ENCODE measurements around the gene SLC6A9. TPM values are rescaled to one million over a fixed set of nuclear protein-coding genes. Genes with fewer than 3 reads are reported as not detected.

The SLC6A9 gene
- total RNA-seq, 1 donor from 2014 or later, result 1.8 TPM

- intact Hi-C loops (cut with DNase I), result loop anchor here (5.0 to 10.0 kb wide), 2 partner anchors 85 to 497 kb away; partner anchors contain the start of genes IPO13 and PTPRF
- DNase-seq (ENCODE audit: low spot score), result no peak
Observed at GRCh38 chr1:44032170-44032790, 1.0 kb upstream of the SLC6A9 start.

DNA sequence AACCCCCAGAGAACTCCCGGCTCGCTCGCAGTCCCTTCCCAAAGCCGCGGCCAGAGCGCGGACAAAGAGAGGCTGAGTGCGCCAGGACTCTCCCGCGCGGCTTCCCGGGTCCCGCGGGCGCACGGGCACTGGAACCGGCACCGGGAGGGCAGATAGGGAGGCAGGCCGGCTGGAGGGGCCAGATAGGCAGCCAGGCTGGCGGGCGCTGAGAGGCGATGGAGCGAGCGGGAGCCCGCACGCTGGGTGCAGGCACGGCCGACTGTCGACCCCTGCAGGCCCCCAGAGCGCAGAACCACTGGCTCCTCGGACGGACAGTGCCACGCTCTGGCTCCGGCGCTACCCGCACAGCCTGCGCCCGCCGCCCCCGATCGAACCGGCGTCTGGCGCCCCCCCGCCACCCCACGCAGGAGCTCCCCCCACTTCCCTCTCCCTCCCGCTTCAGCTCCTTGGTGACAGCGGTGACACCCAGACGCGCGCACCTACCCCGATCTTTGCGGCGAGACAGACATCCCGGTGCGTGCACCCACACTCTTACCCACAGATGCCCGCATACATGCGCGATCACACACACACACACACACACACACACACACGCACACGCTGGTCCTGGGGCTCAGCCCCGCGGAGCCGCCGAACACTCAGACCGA is 534 bp downstream of the SLC6A9 start:
- DNase-seq (ENCODE audit: low spot score), result no peak
- intact Hi-C loops (cut with DNase I), result loop anchor here (5.0 to 10.0 kb wide), 2 partner anchors 83 to 496 kb away; partner anchors contain the start of genes IPO13 and PTPRF

DNA sequence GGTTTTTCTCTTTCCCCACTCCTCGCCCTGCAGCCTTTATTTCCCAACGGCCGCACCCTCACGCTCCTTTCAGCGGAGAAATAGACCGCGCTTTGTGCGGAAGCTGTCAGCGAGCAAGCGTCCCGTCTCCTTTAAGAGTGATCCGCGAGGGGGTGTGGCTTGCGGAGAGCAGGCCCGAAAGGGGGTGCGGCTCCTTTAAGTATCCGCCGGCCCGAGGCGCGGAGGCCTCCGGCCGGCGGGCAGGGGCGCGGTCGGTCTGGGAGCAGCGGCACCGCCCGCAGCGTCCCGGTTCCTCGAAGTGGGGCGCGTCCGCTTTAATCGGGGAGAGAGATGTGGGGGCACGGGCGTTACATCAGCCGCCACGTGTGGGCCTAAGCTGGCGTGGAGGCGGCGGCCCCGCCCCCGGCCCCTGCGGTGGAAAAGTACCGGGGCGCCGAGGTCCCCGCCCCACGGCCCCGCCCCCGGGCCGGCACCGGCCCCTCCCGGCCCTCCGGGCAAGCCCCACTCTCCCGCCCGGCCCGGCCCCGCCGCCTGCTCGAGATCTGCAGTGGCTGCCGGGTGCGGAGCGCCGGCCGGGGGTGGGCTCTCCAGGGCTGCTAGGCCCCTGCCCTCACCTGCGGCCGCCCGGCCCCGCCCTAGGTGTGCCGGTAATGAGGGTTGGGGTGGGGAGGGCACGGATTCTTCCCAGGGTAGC is 1.2 kb downstream of the SLC6A9 start:
- intact Hi-C loops (cut with DNase I), result loop anchor here (5.0 to 10.0 kb wide), 2 partner anchors 83 to 495 kb away; partner anchors contain the start of genes IPO13 and PTPRF
- DNase-seq (ENCODE audit: low spot score), result peak; percentile 95

DNA sequence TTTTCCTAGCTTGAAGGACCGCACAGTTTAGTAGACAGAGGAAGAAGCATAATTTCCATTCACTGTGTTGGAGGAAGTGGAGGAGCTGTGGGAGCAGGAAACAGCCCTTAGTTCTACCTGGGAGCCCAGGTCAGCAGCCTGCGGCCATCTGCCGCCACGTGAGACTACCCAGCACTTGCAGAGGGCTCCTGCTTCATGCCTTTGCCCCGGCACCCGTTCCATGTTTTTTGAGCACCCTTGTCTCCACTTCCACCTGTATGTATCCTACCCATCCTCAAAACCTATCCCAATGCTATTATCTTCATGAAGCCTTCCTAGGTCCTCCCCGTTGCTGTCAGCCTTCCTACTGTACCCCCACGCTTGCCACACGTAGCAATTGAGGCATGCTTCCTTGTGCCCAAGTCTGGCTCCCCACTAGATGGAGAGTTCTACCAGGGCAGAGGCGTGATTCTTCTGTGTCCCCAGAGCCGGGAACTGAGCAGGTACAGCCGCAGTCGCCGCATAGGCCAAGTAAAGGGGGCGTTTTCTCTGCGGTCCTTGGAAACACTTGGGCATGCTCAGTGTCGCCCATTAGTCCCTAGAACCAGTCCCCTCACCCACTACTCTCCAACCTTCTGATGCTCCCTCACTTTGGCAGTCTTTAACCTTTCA is 1.9 kb downstream of the SLC6A9 start:
- intact Hi-C loops (cut with DNase I), result no loop called here

DNA sequence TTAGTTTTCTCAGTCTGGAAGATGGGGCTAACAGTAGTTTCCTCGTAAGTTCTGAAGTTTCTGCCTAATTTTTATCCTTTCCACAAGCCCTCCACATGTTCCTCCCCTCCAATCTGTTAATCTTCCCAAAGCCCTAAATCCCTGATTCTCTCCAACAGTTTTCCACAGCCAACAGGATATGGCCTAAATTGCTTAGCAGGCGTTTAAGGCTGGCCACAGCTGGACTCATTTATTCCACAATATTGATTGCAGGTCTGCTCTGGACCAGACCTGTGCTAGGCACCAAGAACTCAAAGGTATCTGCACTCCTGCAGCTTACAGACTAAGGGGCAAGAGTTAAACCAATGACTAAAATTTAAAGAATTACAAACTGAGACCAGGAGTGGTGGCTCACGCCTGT is 3.9 kb downstream of the SLC6A9 start:
- intact Hi-C loops (cut with DNase I), result no loop called here
- DNase-seq (ENCODE audit: low spot score), result no peak

More for the DNA sequence above, 1.9 kb downstream of the SLC6A9 start:
- DNase-seq (ENCODE audit: low spot score), result no peak

DNA sequence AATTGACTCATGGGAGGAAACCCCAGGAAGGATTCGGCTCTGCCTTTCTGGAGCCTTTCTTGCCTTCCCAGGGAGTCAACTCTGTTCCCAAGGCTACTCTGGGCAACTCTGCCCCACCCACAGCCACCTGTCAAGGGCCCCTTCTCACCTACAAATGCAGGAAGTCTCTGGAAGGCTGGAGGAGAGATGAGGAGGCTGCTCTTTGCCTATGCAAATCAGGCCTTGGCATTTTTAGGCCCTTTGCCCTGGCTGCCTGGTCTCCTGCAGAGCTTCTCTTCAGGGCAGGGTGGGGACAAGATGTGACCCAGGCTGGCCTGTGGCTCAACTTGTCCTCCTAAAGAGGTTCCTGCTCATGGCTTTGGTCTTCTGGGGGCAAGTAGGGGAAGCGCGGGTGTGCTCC is 5.4 kb downstream of the SLC6A9 start:
- intact Hi-C loops (cut with DNase I), result no loop called here
- no peak for DNase-seq (ENCODE audit: low spot score)

DNA sequence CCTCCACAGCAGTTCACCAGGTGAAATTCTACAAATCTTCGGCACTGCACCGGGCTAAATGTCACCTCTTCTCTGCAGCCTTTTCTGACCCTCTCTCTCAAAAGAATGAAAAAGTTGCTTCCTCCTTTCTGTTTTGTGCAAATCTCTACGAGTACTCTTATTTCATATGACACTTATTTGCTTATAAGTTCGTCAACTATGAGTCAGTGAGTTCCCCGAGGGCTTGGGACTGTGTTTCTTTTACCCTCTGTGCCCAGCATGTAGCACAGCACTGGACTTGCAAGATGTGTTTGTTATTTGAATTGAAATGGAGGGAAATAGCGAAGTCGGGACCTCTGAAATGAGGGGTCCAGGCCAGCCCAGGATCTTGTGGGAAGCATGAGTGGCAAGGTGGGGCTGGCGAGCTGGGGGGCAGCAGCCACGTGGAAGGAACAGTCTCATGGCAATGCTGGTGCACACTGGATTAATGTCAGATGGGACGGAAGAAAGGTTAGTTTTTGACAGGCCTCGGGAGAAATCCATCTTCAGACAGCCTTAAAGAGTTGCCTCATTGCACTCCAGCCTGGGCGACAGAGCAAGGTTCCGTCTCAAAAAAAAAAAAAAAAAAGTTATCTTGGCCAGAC is 6.2 kb downstream of the SLC6A9 start:
- intact Hi-C loops (cut with DNase I), result no loop called here
- no peak for DNase-seq (ENCODE audit: low spot score)

- no peak for DNase-seq (ENCODE audit: low spot score)
- intact Hi-C loops (cut with DNase I), result no loop called here
Observed at GRCh38 chr1:44024031-44024902, 7.0 kb downstream of the SLC6A9 start.

- DNase-seq (ENCODE audit: low spot score), result no peak
- intact Hi-C loops (cut with DNase I), result no loop called here
Observed at GRCh38 chr1:44021581-44022321, 9.5 kb downstream of the SLC6A9 start.

DNA sequence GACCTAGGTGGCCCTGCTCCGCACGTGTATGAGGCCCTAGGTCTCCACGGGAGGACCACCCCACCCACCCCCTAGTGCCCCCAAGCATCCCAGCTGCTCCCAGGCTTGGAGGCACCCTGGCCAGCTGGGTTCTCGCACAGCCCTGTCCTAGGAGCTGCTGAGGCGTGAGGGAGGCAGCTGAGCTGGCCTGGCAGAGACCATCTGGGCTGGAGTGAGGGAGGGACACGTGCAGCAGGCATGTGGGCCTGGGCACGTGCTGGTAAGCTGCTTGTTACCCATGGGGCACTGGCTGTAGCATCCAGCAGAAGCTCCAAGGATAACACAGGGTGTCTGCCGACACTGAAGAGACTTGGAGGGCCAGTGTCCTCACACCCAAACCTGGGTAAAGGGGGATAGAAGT is 10.1 kb downstream of the SLC6A9 start:
- intact Hi-C loops (cut with DNase I), result no loop called here
- no peak for DNase-seq (ENCODE audit: low spot score)

DNA sequence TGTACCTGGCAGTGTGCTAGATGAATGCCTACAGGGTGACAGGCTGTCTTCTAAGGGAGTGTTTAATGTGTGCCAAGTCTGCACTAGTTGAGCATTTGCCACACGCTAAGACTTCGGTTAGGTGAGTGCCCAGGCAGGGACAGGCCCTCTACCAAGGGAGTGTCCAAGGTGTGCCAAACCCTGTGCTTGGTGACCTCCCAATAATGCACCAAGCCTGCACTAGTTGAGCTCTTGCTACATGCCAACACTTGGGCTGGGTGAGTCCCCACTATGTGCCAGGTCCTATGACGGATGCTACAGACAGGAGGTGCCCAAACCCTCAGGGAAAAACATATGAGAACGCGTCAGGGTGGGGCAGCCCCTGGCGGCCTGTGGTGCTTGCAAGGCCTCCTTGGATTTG is 10.8 kb downstream of the SLC6A9 start:
- DNase-seq (ENCODE audit: low spot score), result no peak
- intact Hi-C loops (cut with DNase I), result no loop called here

DNA sequence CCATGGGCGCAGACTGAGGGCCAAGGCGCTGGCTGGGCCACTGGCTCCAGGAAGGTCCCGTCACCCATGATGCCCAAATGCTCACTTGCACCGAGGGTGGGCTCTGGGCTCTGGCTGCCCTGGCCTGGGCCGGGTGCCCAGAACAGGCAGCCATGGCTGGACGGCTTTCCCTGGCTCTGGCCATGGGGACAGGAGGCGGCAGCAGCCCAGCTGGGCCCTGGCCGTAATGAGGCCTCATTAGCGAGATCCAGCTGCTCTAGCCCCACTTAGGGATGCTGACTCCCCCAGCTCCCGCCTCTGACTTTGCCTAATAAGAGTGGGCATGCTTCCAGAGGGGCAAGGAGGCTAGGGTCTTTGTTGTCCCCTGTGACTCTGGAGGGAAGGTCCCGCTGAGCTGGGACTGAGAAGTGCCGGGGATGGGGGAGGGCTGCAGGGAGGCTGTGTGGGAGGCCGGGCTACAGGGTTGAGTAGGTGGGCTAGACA is 11.8 kb downstream of the SLC6A9 start:
- DNase-seq (ENCODE audit: low spot score), result no peak

GRCh38 chr1:44016890-44017400 is 14.3 kb downstream of the SLC6A9 start:
- intact Hi-C loops (cut with DNase I), result no loop called here
- DNase-seq (ENCODE audit: low spot score), result no peak

More for the DNA sequence above, 11.8 kb downstream of the SLC6A9 start:
- intact Hi-C loops (cut with DNase I), result no loop called here

- no peak for DNase-seq (ENCODE audit: low spot score)
- intact Hi-C loops (cut with DNase I), result no loop called here
Observed at GRCh38 chr1:44016041-44016889, 15.0 kb downstream of the SLC6A9 start.

GRCh38 chr1:44015206-44015605 is 16.1 kb downstream of the SLC6A9 start:
- DNase-seq (ENCODE audit: low spot score), result no peak
- intact Hi-C loops (cut with DNase I), result no loop called here

GRCh38 chr1:44014365-44015104 is 16.7 kb downstream of the SLC6A9 start:
- no peak for DNase-seq (ENCODE audit: low spot score)
- intact Hi-C loops (cut with DNase I), result no loop called here
